Nucleus accumbens (tissue), 56 donors: ENCODE measurements around the gene GUCY1B1.

Experiments
- DNase-seq, 56 donors: peaks; one replicate each; lab custom pipeline; 2025; lab: John Stamatoyannopoulos, UW

Gene GUCY1B1

GRCh38 chr4:155854582-155855226 lies 95.9 kb downstream of the GUCY1B1 start:
- DNase-seq: peak in 1 of 56 donors; percentile 0

DNA sequence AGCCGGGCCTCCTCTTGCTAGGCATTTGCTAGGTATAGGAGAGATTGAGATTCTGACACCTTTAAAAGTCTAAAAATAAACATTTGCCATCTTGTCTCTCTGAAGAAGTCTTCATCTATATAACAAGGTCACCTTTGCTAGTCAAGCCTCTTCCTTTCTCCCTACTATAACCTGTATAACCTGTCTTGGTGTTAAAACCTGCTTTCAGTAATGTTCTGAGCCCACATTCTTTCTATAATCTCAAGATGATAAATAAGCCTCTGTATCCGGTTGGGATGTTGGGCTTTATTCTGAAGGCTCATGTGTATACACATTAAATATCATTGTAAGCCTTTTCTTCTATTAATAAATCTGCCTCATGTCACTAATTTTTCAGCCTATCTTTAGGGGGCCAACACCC lies 97.1 kb downstream of the GUCY1B1 start:
- no peak for DNase-seq
